Muscle layer of colon (tissue), 2 donors: ENCODE results near the gene GALNT9.
"Not testable (repeated sequence)": the region's sequence is repeated elsewhere in the genome, so short reads cannot be mapped to it uniquely, and the experiment has no call there.

ENCODE experiments used
- H3K27ac ChIP-seq: one replicate; pipeline ENCODE4 v1.7.0; 2013; ENCODE audit warnings: low read depth, mild to moderate bottlenecking, low read length, moderate library complexity
- H3K27me3 ChIP-seq, 2 donors: one replicate each; pipeline ENCODE4 v1.7.0; 2013; ENCODE audit warnings: low read length in 2 of 2, mild to moderate bottlenecking in 2 of 2; ENCODE audit not compliant: insufficient read depth in 2 of 2, control insufficient read depth in 1 of 2
- H3K36me3 ChIP-seq: one replicate; pipeline ENCODE4 v1.7.0; 2013; ENCODE audit warnings: mild to moderate bottlenecking, low read length; ENCODE audit not compliant: insufficient read depth
- H3K4me1 ChIP-seq: one replicate; pipeline ENCODE4 v1.7.0; 2013; ENCODE audit warnings: mild to moderate bottlenecking, low read length; ENCODE audit not compliant: insufficient read depth
- H3K4me3 ChIP-seq, 2 donors: one replicate each; pipeline ENCODE4 v1.7.0; 2013; ENCODE audit warnings: low read length in 2 of 2, low read depth in 1 of 2, mild to moderate bottlenecking in 1 of 2, moderate library complexity in 1 of 2
- H3K9ac ChIP-seq: one replicate; pipeline ENCODE4 v1.7.0; 2013; ENCODE audit warnings: low read length
- H3K9me3 ChIP-seq: one replicate; pipeline ENCODE4 v1.7.0; 2013; ENCODE audit warnings: mild to moderate bottlenecking, low read length
- donor health status: abdominal sarcoma.
- donor health status: Adenocarcinoma of cecum.

Gene GALNT9

GRCh38 chr12:132260721-132261120 is 68.7 kb downstream of the GALNT9 start:
- Histone ChIP-seq H3K4me1 (no peaks in the 10 kb centered on the region), H3K9me3 (no peaks in the 10 kb centered on the region), H3K36me3 (no peaks in the 10 kb centered on the region), H3K27me3 (no peaks in the 10 kb centered on the region), H3K9ac (no peak overlapping the region), H3K4me3 (no peak overlapping the region), H3K27ac (no peak overlapping the region)

GRCh38 chr12:132259872-132260695 is 69.3 kb downstream of the GALNT9 start:
- no peaks in the 10 kb centered on the region for H3K27me3 ChIP-seq
- no peaks in the 10 kb centered on the region for H3K36me3 ChIP-seq
- H3K27ac ChIP-seq = no peak overlapping the region
- H3K9ac ChIP-seq = no peak overlapping the region
- H3K4me1 ChIP-seq = no peaks in the 10 kb centered on the region
- H3K4me3 ChIP-seq = no peak overlapping the region
- no peaks in the 10 kb centered on the region for H3K9me3 ChIP-seq

GRCh38 chr12:132259364-132259871 is 70.0 kb downstream of the GALNT9 start:
- Histone ChIP-seq H3K27ac (no peak overlapping the region), H3K9ac (no peak overlapping the region), H3K27me3 (no peaks in the 10 kb centered on the region), H3K36me3 (no peaks in the 10 kb centered on the region), H3K9me3 (no peaks in the 10 kb centered on the region), H3K4me1 (no peaks in the 10 kb centered on the region), H3K4me3 (no peak overlapping the region)

GRCh38 chr12:132258543-132258942 is 70.8 kb downstream of the GALNT9 start:
- no peaks in the 10 kb centered on the region for H3K9me3 ChIP-seq
- no peak overlapping the region for H3K9ac ChIP-seq
- H3K27me3 ChIP-seq = no peaks in the 10 kb centered on the region
- H3K27ac ChIP-seq = no peak overlapping the region
- H3K4me1 ChIP-seq = no peaks in the 10 kb centered on the region
- no peak overlapping the region for H3K4me3 ChIP-seq
- H3K36me3 ChIP-seq = no peaks in the 10 kb centered on the region

- Histone ChIP-seq H3K9ac (no peak overlapping the region), H3K36me3 (no peaks in the 10 kb centered on the region)
These were observed 71.4 kb downstream of the GALNT9 start for GRCh38 chr12:132257955-132258490.

GRCh38 chr12:132257206-132257954 is 72.0 kb downstream of the GALNT9 start:
- Histone ChIP-seq H3K27me3 (no peaks in the 10 kb centered on the region), H3K36me3 (no peaks in the 10 kb centered on the region), H3K9me3 (no peaks in the 10 kb centered on the region), H3K4me3 (no peak overlapping the region), H3K27ac (no peak overlapping the region), H3K4me1 (no peaks in the 10 kb centered on the region), H3K9ac (no peak overlapping the region)

More at GRCh38 chr12:132257955-132258490, 71.4 kb downstream of the GALNT9 start:
- no peaks in the 10 kb centered on the region for H3K27me3 ChIP-seq
- H3K4me1 ChIP-seq = no peaks in the 10 kb centered on the region
- H3K9me3 ChIP-seq = no peaks in the 10 kb centered on the region
- no peak overlapping the region for H3K4me3 ChIP-seq
- no peak overlapping the region for H3K27ac ChIP-seq

GRCh38 chr12:132256646-132257045 is 72.7 kb downstream of the GALNT9 start:
- H3K9me3 ChIP-seq = no peaks in the 10 kb centered on the region
- no peak overlapping the region for H3K4me3 ChIP-seq
- no peak overlapping the region for H3K9ac ChIP-seq
- H3K27ac ChIP-seq = no peak overlapping the region
- no peaks in the 10 kb centered on the region for H3K4me1 ChIP-seq
- H3K36me3 ChIP-seq = no peaks in the 10 kb centered on the region
- no peaks in the 10 kb centered on the region for H3K27me3 ChIP-seq

GRCh38 chr12:132255642-132256041 is 73.7 kb downstream of the GALNT9 start:
- H3K27me3 ChIP-seq = no peaks in the 10 kb centered on the region
- no peaks in the 10 kb centered on the region for H3K4me1 ChIP-seq
- H3K4me3 ChIP-seq = no peak overlapping the region
- no peak overlapping the region for H3K27ac ChIP-seq
- no peak overlapping the region for H3K9ac ChIP-seq
- H3K36me3 ChIP-seq = no peaks in the 10 kb centered on the region
- no peaks in the 10 kb centered on the region for H3K9me3 ChIP-seq

- H3K27ac ChIP-seq = no peak overlapping the region
- H3K9ac ChIP-seq = no peak overlapping the region
- H3K27me3 ChIP-seq = no peaks in the 10 kb centered on the region
- no peaks in the 10 kb centered on the region for H3K4me1 ChIP-seq
- H3K9me3 ChIP-seq = no peaks in the 10 kb centered on the region
- H3K4me3 ChIP-seq = no peak overlapping the region
- H3K36me3 ChIP-seq = no peaks in the 10 kb centered on the region
These were observed 75.5 kb downstream of the GALNT9 start for GRCh38 chr12:132253698-132254480.

GRCh38 chr12:132252981-132253380 is 76.4 kb downstream of the GALNT9 start:
- H3K4me1 ChIP-seq, H3K9me3 ChIP-seq, H3K36me3 ChIP-seq, H3K27ac ChIP-seq, H3K9ac ChIP-seq, H3K4me3 ChIP-seq, H3K27me3 ChIP-seq: not testable (repeated sequence)
